Posterior vena cava (tissue), 2 donors: Measurements from ENCODE around the gene CTU1. TPM values are rescaled to one million over a fixed set of nuclear protein-coding genes. Genes with fewer than 3 reads are reported as not detected.

Source experiments
- DNase-seq: peaks from one replicate; pipeline ENCODE4 v3.0.0-alpha.2; 2020; ENCODE audit warnings: low spot score
- intact Hi-C, 2 donors: fragments of 100-400 bp; cut with DNase I; formaldehyde crosslinking; loops; one replicate each; pipeline versions ENCODE4 v1.14.1 to v1.14.2; 2022 to 2023
- total RNA-seq, 2 donors: library from RNA; stranded (reverse); fragmentation: NEBNext Ultra II Directional; extraction: Animal tissue kit (Norgen Biotek cat#: 25700); gene quantifications; one replicate each; pipeline ENCODE4 v1.2.1, GENCODE V29; 2021
- donor health status: DM: yes; HTN: yes; CAD: no.
- donor health status: DM: yes; HTN: yes; CAD: no.

CTU1 gene
- total RNA-seq, 2 donors from 2014 or later: 3.7 to 5.0 TPM

- peak; percentile 16 for DNase-seq
- intact Hi-C loops: no loop called here
Observed at GRCh38 chr19:51091895-51092873, 16.0 kb downstream of the CTU1 start.

- intact Hi-C loops: no loop called here
- peak; percentile 30 for DNase-seq
Observed at GRCh38 chr19:51091126-51091525, 17.1 kb downstream of the CTU1 start.

GRCh38 chr19:51090471-51090870, 17.7 kb downstream of the CTU1 start:
- intact Hi-C loops: no loop called here
- DNase-seq: peak; percentile 37

- intact Hi-C loops: no loop called here
Observed at GRCh38 chr19:51089786-51090185, 18.4 kb downstream of the CTU1 start.

GRCh38 chr19:51086153-51086850, 21.9 kb downstream of the CTU1 start:
- peak; percentile 38 for DNase-seq
- intact Hi-C loops: loop anchor here in 1 of 2 donors (2.0 kb wide), 1 partner anchor 72 kb away; no protein-coding TSS in a partner anchor

More at GRCh38 chr19:51089786-51090185, 18.4 kb downstream of the CTU1 start:
- DNase-seq: peak; percentile 67

GRCh38 chr19:51084505-51084904, 23.7 kb downstream of the CTU1 start:
- intact Hi-C loops: no loop called here
- DNase-seq: peak; percentile 53

GRCh38 chr19:51083783-51084182, 24.4 kb downstream of the CTU1 start:
- intact Hi-C loops: no loop called here
- peak; percentile 52 for DNase-seq

GRCh38 chr19:51083181-51083580, 25.0 kb downstream of the CTU1 start:
- no peak for DNase-seq

GRCh38 chr19:51082611-51083010, 25.6 kb downstream of the CTU1 start, which contains the start of gene KLK14:
TSS of gene KLK14 (minus strand) at chr19:51082887. CDS start at chr19:51082614, 273 bp downstream.
- intact Hi-C loops: no loop called here
- no peak for DNase-seq

More at GRCh38 chr19:51083181-51083580, 25.0 kb downstream of the CTU1 start:
- intact Hi-C loops: no loop called here

- DNase-seq: peak; percentile 22
- intact Hi-C loops: no loop called here
Observed at GRCh38 chr19:51081476-51081875, 26.7 kb downstream of the CTU1 start.

GRCh38 chr19:51079481-51080110, 28.6 kb downstream of the CTU1 start:
- DNase-seq: no peak
- intact Hi-C loops: no loop called here

GRCh38 chr19:51078731-51079130, 29.5 kb downstream of the CTU1 start:
- no peak for DNase-seq
- intact Hi-C loops: no loop called here

- intact Hi-C loops: no loop called here
- no peak for DNase-seq
Observed at GRCh38 chr19:51078104-51078503, 30.1 kb downstream of the CTU1 start.

- DNase-seq: no peak
- intact Hi-C loops: no loop called here
Observed at GRCh38 chr19:51076631-51077213, 31.5 kb downstream of the CTU1 start.

GRCh38 chr19:51075998-51076397, 32.2 kb downstream of the CTU1 start:
- no peak for DNase-seq
- intact Hi-C loops: no loop called here

GRCh38 chr19:51071095-51071405, 37.2 kb downstream of the CTU1 start:
- DNase-seq: no peak
- intact Hi-C loops: no loop called here

GRCh38 chr19:51070334-51071094, 37.7 kb downstream of the CTU1 start:
- DNase-seq: no peak
- intact Hi-C loops: no loop called here

- intact Hi-C loops: no loop called here
- no peak for DNase-seq
Observed at GRCh38 chr19:51066393-51067186, 41.6 kb downstream of the CTU1 start.
